GM18861 (cell line): ENCODE results near the gene CAMKV.

ENCODE experiments used
- ATAC-seq: cut with Tn5 transposase; IDR thresholded peaks from one replicate; pipeline ENCODE4 v1.9.1; 2021; ENCODE audit not compliant: unreplicated experiment

CAMKV gene

DNA sequence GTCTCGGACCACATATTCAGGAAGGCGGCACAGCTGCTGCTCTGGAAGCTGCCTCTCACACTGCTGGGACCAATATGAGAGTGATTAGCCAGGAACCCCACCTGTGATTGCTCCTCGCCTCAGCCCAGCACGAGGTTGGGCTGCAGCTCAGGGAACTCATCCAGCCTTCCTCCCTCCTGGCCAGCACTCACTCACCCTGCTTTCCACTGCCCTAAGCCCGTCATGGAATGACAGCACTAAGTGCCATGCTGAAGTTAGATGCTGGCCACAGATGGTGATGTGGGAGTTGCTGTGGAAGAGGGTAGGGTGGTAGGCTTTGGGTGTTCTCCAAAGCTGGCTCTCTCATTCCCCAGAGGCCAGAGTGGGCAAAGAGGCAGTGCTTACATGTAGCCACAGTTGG lies 26.6 kb upstream of the CAMKV start:
- no peak for ATAC-seq

DNA sequence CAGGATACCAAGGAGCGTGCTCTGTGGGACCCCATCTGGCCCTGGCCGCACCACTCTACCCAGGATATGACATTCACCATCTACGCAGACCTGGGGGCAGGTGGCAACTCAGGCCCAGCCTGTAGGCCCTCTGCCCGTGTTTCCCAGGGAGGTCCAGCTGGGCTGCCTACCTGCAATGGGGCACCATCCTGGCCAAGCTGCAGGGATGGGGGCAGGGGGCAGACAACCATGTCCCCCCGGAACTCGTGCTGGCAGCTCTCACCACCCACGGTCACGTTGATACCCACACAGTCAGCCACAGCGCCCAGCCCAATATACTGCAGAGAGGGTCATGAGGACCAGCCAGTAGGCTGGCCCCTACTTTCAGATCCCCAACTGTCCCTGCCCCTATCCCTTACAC lies 26.1 kb upstream of the CAMKV start:
- no peak for ATAC-seq

DNA sequence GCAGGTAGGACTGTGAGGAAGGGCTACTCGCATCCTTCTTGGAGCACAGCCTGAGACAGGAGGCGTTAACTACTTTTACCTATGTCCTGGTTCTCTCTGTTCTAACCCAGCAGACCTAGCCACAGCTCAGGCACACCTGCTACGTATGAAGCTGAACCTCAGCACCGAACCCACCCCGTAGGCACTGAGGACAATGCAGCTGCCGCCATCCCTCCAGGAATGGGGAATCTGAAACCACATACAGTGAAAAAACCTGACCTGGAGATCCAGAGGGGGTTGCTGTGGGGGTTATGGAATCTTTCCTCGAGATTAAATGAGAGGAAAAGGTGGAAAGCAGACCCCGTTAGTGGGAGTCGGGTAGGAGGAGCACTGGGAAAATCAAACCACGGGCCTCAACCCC lies 19.6 kb upstream of the CAMKV start:
- no peak for ATAC-seq

DNA sequence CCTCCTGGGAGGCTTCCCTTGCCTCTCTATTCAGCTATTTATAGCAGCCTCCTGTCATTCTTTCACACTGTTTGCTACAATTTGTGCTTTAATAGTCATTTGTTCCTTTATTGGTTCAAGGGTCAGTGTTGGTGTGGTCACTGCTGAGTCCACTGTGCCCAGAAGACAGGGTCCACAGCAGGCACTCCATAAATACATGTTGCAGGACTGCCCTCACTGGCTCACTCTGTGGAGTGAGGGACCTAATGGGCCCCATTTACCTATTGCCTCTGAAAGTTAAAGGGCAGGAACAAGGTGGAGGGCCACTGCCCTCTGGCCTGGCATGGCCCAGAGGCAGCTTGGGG lies 17.2 kb upstream of the CAMKV start:
- ATAC-seq, result no peak

DNA sequence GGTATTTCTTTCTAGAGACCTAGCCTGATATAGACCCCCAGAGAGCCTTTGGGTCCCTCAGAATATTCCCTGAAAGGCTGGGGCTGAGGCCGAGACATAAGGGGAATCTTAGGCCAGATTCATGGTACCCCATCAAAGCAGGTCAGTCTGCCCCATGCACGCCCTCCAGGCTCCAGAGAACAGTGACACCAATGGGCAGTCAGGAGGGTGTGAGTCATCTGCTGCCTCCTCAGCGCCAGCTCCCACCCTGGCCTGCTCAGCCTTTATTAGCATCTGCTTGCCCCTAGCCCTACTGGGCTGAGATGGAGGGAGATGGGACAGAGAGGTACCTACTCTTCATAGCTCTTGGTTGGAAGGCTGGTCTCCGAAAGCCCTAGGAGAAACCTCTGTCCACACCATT lies 14.3 kb upstream of the CAMKV start:
- ATAC-seq, result no peak

DNA sequence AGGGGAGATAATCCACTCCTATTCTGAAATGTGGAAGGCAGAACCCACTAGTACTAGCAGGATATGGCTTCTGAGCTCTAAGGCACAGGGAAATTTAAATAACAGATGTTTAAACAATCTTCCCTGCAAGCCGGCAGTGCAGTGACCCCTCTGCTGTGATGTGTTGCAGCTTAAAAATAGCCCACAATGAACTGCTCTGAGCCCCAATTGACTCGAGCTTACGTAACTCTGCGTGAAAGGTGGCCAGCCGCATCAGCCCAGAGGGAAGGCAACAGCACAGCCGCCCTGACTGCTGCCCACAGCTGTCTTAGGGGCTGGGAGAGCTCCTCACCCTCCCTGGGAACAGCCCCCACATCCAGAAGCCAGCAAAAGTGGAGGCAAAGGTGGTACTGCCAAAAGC lies 12.5 kb upstream of the CAMKV start:
- no peak for ATAC-seq

DNA sequence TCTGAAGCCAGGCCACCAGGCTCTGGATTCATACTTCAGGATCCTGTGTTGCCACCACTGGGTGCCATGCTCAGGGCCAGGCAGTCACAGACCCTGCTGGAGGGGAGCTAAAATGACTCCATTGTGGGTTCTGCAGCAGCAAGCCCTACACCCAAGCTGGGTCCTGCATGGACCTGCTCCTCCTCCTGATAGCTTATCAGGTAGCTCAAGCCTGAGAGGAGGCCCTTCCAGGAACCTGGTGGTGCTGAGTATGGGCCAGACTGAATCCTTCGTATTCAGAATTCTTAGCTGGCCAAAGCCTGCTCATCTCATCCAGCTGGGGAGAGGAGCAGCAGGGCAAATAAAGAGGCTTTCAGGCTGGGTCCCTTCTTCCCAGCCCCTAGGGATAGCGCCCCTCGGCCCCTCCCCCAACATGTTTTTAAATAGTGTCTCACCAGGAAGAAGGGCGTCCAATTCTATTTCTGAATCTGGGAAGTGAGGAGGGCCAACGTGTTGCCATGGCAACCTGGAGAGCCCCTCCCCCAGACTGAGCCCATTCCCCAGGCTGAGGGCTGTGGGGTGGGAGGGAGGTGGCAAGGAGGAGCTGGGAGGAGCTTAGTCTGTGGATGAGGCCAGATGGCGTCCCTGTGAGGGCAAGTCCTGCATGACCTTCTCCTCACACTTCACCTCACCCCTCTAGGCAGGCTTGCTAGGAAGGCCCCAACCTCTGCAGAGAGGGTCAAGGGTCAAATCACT lies 11.0 kb upstream of the CAMKV start:
- no peak for ATAC-seq

DNA sequence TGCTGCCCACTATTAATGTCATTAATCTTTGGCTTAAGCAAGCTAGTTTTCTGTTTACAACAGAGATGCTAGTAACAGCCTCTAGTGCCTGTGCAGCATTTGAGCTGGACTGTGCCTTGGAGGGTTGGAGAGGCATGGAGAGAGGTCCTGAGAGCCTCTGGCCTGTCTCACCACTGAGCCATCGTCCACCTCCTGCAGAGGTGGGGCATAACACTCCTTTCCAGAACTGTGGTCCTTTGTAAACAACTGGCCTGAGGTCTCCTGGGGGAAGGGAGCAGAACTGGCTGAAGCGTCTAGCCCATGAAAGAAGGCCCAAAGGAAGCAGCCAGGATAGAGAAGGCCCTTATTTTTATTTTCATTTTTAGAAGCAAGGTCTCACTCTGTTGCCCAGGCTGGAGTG lies 10.0 kb upstream of the CAMKV start:
- ATAC-seq, result no peak

DNA sequence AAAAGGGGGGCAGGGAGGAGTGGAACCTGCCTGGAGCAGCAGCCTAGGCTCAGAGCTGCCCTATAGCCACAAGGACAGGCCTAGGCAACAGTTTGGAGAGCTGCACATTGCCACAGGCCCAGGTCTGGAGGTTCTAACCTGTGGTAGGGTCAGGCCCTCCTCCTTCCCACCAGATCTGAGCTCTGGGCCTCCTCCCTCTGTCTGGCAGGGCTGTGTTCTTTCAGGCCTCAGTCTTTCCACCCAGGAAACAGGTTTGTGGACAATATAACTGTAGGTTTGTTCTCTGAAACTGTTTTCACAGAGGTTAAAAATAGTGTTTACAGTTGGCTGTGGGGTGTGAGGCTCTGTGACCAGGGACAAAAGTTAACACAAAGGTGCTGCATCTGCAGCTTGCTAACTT lies 9.0 kb upstream of the CAMKV start:
- no peak for ATAC-seq

DNA sequence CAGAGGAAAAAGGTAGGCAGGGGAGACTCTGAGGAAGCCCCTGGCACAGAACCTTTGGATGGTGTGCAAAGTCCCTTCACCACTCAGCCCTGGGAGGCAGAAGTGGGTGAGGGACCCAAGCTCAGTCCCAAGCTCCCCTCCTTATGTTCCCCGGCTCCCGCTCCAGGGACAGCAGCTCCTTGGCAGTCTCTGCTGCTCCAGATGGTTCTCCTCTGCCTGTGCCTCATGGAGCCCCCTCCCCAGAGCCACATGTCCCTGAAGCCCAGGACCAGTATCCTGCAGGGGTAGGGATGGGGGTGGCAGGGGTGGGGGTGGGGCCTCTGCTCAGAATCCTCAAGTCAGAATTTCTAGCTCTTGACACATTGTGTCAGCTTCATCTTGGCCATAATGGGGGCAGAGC lies 8.0 kb upstream of the CAMKV start:
- ATAC-seq, result no peak

DNA sequence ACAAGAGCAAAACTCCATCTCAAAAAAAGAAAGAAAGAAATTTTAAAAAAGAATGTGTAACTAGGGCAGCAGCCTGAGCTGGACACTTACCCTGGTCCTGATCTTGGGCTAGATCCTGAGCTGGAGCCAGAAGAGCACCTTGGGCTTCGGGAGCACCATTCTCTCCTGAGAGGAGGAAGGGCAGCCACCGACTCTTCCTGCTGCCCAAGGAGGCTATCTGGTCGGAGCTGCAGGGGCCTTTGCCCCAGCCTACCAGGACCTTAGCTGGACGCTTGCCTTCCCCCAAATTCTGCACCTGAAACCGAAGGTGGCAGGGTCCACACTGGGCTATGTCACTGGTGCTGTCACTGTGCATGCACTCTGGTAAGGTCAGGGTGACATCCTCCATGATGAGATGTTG lies 6.9 kb upstream of the CAMKV start:
- ATAC-seq, result no peak

DNA sequence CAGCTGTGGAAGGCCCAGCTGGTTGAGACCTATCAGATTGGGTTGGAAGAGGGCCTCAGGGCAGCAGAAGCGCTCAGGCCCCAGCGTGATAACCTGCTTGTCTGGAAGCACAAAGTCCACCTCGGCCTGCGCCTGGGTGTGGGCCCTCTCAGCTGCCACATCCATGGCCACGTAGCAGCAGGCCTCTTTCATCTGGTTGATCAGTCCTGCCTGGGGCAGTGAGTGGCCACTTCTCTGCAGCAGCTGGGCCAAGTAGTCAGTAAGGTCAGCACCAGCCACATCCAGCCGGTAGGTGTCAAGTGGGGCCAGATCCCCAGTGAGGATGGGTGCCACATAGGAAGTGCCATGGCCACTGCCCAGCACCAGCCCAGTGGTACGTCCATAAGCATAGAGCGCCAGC lies 3.9 kb upstream of the CAMKV start:
- ATAC-seq, result no peak

DNA sequence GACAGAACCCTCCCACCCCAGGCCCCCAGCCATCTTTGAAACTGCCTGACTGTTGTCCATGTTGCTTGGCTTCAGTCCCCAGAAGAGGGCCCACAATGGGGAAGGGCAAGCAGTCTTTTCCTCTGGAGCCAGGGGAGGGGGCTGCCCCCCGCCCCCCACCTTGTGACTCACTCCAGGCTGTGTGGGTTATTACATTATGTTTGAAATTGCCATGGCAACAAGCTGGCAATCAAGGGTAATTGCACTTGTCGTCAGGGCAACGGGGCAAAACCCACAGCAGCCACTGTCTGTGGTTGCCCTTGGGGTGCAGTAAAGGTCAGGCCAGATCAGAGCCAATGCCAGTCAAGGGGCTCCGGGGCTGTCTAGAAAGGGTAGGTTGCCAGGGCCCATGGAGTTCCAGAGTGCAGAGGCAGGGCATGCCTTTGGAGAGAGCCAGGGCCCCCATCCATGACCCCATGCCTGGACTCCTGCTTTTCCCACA lies 3.1 kb upstream of the CAMKV start:
- no peak for ATAC-seq

DNA sequence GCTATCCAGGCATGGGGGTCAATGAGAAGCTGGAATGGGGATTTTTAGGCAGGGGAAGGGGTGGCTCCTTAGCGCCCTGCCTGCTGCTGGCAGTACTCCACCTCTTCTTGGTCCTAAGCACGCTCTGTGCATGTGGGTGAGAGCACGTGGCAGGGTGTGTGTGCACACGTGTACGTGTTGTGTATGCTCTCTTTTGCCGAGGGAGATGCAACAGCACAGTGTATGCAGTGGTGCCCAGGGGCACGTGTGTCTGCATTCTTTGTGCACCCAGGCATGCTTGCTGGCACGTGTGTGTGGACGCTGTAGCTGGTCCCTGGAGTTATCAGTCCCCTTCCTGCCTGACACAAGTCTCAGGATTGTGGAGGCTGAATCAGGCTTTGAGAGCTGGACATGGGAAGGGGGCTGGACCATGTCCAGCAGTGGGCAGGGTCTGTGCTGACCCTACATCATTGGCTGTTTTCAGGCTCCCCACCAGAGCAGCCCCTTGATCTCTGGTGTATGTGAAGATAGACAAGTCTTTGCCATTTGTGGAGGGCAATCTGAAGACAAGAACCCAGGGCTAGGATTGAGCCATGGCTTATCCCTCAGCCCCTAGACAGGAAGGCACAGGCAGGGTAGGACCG lies 1.9 kb upstream of the CAMKV start:
- no peak for ATAC-seq

DNA sequence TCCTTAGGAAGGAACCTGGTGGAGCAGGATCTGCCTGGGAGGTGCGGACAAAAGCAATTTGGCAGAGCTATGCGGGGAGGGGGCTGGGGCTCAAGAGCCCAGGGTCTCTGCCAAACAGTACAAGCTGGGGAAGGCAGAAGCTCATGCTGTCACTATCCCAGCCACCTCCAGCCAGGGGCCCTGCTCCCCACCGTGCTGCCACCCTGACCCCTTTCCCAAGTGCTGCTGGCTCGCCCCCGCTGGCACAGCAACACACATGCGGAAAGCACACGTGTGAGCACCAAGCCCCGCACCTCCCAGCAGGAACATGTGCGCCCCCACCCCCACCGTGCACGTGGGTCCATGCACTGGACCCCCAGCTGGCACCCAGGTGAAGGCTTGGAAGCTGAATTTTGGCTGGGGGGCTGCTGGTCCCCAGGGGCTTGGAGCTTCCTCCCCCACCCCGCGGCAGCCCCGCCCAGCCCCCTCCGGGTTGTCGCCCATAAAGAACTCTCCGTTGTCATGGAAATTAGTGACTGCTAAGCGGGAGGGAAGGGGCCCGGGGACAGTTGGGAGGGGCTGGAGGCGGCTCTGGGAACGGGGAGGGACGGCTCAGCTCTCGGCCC lies 742 bp downstream of the CAMKV start:
- no peak for ATAC-seq

DNA sequence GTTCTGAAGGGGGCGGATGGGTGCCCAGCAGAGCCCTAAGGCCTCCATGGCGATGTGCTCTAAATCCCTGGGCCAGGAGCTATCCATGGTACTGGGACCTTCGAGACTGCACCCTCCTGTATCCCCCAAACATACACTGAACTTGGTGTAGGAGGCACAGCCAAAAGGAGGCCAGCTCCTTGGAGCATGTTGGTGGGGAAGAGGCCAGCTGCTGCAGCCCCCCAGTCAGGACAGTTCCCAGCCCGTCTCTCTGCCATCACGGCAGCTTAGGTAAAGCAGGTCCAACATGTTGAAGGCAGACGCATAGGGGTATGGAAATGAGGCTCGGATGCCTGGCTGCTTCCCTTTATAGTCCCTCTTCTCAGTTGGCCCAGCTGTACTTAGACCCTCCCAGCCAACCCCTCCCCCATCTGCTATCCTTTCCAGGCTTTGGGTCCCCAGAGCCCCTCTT lies 1.8 kb downstream of the CAMKV start:
- ATAC-seq, result no peak

DNA sequence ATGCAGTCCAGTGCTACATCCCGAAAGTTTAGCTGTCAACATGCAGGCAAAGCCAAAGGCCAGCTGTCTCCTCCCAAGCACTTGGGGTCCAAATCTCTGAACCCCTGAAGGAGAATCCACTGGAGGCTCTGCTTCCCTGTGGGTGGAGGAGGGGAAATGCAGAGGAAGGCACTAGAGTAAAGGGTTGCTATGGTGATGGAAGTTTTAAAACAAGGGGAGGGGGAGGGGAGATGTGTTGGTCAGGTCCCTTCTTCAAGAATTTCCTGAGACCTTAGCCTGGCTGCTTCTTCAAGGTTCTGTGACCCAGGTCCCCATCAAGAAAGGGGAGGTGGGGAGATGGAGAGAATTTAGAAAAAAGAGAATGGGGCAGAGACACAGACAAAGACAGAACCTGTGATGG lies 2.3 kb downstream of the CAMKV start:
- ATAC-seq, result no peak

DNA sequence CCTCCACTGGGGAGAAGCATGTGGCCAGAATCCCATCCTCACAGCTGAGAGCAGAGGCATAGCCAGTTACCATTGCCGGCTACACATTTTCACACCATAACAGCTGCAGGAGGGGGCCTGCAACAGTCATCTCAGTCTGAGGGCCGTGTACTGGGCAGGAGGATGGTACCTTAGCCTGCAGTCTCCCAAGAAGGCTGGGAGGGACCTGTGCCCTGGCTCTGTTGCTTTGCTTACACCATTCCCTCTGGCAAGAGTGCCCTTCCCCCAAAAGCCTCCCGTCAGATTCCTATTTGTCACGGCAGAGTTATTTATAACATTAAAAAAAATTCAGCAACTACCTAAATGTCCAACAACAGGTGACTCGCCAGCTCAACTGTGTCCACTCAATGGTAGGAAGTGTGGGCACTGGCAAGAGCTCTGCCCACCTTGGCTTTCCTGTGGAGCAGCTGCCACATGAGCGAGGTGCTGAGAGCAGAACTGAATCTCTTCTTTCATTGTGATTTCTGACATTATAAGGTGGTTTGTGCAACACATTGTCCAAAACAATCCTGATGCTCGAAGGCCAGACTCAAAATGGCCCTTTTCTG lies 4.4 kb downstream of the CAMKV start:
- no peak for ATAC-seq

DNA sequence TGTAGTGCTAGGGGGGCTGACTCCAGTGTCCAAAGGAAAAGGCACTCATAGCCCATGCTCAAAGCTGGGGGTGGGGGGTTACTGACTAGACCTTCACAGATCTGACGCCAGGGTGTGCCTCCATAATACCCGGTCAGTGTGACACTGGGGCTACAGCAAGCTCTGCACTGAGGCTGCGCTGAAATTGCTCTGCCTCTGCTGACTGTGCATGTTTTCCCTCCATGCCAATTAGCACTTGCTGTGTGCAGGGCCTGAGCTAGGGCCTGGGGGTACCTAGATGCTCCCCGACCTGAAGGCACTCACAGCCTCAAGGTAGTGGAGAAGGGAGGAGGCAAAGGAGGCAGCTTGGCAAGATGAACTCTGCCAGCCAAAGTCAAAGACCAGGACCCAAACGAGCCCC lies 5.2 kb downstream of the CAMKV start:
- no peak for ATAC-seq

DNA sequence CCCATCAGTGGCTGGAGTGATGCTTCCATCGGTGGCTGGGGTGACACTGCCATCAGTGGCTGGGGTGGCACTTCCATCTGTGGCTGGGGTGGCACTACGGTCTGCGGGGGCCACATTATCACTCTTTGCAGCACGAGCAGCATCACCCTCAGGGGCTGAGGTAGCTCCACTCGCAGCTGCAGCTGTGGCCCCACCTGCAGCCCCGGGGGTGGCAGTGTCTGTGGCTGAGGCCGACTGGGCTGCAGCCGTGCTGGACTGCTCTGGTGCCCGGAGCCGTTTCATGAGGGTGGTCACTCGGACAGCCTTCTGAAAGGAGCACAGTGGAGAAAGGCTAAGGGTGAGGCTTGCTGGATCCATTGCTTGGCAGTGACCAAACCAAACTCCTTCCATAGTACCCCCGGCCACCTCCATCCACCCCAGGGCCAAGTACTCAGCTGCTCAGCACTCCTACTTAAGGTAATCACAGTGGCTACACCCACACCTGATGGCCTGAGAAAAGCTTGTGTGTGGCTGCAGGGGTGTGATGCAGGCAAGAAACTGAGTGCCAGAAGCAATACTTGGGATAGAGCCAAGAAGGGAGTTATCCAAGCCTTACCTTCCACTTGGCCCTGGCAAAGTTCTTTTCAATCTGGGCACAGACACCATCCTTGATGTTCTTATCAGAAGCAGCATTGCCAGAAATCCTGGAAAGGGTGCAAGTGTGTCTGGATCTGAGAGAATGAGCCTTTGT lies 10.0 kb downstream of the CAMKV start:
- ATAC-seq, result no peak

DNA sequence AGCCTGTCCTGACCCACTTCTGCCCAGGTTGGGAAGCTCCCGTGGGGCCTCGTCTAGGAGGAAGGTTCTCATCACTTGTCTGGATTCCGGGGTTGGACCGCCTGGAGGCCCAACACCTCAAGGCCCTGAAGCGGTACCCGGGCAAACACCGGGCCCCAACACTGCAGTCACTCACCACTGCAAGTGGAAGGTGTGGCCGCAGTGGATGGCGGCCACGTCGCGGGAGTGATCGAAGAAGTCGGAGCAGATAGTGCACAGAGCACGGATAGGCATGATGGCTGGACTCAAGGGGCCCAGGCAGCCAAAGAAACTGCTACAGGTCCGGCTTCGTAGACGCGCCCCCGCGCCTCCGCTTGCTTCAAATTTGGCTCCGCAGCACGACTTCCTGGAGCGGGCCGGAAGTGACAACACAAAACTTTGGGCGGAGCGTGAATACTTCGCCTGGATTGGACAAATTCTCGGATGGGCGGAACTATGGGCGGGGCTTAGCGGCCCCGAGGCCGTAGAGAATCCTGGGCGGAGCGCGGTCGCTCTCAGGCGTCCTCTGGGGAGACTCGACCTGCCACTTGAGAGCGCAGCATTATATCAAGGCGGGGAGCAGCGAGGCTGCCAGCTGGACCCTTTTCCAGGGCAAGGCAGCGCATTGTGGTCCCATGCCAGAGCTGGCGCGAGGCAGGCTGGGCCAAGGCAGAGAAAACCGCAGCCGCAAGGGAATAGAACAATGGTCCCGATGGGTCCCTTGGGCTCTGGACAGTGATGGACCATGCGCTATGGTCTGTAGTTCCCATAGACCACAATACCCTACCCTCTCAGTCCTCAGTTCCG lies 13.3 kb downstream of the CAMKV start, which contains the start of gene TRAIP:
TSS of gene TRAIP (minus strand) at position 384 of the 825 bp plus-strand sequence. CDS start at position 273, 111 bp downstream.
- ATAC-seq, result peak; percentile 95
